Muscle of arm (tissue), 12 donors: Measurements from ENCODE around the gene PTN. TPM values are rescaled to one million over a fixed set of nuclear protein-coding genes. Genes with fewer than 3 reads are reported as not detected.

Experiments used
- DNase-seq: peaks from one replicate; pipeline ENCODE4 v3.0.0-alpha.2; 2013
- polyA plus RNA-seq, 12 donors: library from polyadenylated mRNA; unstranded; fragments of 120-200 nt; gene quantifications; one replicate each; pipeline ENCODE4 v1.2.1, GENCODE V29; 2013; ENCODE audit not compliant: insufficient read length in 12 of 12

PTN gene
- polyA plus RNA-seq, 12 donors: 47.2 to 121 (median 93.6) TPM; not detected in 1

- no peak for DNase-seq
Observed at GRCh38 chr7:137328373-137329120, 15.0 kb downstream of the PTN start.

GRCh38 chr7:137325927-137326326 is 17.6 kb downstream of the PTN start:
- no peak for DNase-seq

GRCh38 chr7:137324796-137325696 is 18.5 kb downstream of the PTN start:
- no peak for DNase-seq

- no peak for DNase-seq
Observed at GRCh38 chr7:137316648-137317353, 26.7 kb downstream of the PTN start.

- no peak for DNase-seq
Observed at GRCh38 chr7:137313201-137313600, 30.3 kb downstream of the PTN start.

GRCh38 chr7:137306748-137307147 is 36.8 kb downstream of the PTN start:
- no peak for DNase-seq

- DNase-seq: no peak
Observed at GRCh38 chr7:137305901-137306621, 37.5 kb downstream of the PTN start.

GRCh38 chr7:137304624-137305235 is 38.8 kb downstream of the PTN start:
- DNase-seq: no peak

GRCh38 chr7:137304165-137304564 is 39.4 kb downstream of the PTN start:
- no peak for DNase-seq

GRCh38 chr7:137302081-137302480 is 41.5 kb downstream of the PTN start:
- DNase-seq: no peak

- no peak for DNase-seq
Observed at GRCh38 chr7:137298464-137298794, 45.1 kb downstream of the PTN start.

- no peak for DNase-seq
Observed at GRCh38 chr7:137297551-137298463, 45.7 kb downstream of the PTN start.

GRCh38 chr7:137296576-137296975 is 47.0 kb downstream of the PTN start:
- DNase-seq: no peak

GRCh38 chr7:137295739-137296324 is 47.7 kb downstream of the PTN start:
- no peak for DNase-seq

GRCh38 chr7:137289101-137289500 is 54.4 kb downstream of the PTN start:
- no peak for DNase-seq

- no peak for DNase-seq
Observed at GRCh38 chr7:137287651-137288258, 55.8 kb downstream of the PTN start.

GRCh38 chr7:137283153-137283552 is 60.4 kb downstream of the PTN start:
- no peak for DNase-seq

GRCh38 chr7:137282043-137282442 is 61.5 kb downstream of the PTN start:
- DNase-seq: no peak

- no peak for DNase-seq
Observed at GRCh38 chr7:137276189-137276588, 67.3 kb downstream of the PTN start.
